GM06990 (cell line): ENCODE data around the gene LAMC2.

Experiments used
- DNase-seq: peaks from one replicate; pipeline ENCODE4 v3.0.0-alpha.2; 2011; ENCODE audit not compliant: insufficient read length; ENCODE audit errors: extremely low read depth
- H3K27me3 ChIP-seq: replicated peaks from 2 replicates; pipeline ENCODE4 v1.6.0; 2011; ENCODE audit warnings: low read length; ENCODE audit not compliant: control insufficient read depth, insufficient read depth
- H3K36me3 ChIP-seq: 2 replicates; pipeline ENCODE4 v1.5.1; 2011; ENCODE audit warnings: low read length; ENCODE audit not compliant: control insufficient read depth, insufficient read depth
- H3K4me3 ChIP-seq: replicated peaks from 2 replicates; pipeline ENCODE4 v1.5.1; 2011; ENCODE audit warnings: low read depth, mild to moderate bottlenecking, control low read depth, low read length
- TF ChIP-seq, protein P1 (sequence below): IDR thresholded peaks from 2 replicates; pipeline ENCODE4 v1.5.1; 2011; ENCODE audit warnings: low read length, control low read depth, mild to moderate bottlenecking, inconsistent platforms; ENCODE audit not compliant: insufficient read depth, poor library complexity, severe bottlenecking

LAMC2 gene

DNA sequence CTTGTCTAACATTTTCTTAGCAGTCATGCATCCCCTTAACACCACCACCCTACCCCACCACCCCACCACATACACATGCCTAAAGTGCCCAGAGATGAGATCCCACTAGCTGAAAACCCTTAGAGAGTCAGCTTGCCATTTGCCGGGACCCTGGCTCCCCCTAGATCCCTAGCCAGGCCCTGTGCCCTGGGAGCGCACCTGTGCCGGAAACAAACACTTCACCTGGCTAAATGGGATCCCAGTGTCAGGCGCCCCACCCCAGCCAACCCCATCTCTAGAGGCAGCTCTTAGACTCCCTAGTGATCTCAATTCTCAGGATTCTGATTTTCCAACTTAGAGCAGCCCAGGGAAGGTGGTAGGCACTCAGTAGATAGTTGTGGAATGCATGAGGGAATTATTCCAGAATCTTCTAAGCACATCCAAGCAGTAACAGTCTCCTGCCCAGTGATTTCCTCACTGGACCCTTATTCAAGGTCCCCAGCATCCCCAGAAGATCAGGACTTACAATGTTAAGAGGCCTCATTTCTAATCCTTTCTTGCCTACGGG lies 105.2 kb downstream of the LAMC2 start:
- DNase-seq = no peak
- TF ChIP-seq, protein P1, sequence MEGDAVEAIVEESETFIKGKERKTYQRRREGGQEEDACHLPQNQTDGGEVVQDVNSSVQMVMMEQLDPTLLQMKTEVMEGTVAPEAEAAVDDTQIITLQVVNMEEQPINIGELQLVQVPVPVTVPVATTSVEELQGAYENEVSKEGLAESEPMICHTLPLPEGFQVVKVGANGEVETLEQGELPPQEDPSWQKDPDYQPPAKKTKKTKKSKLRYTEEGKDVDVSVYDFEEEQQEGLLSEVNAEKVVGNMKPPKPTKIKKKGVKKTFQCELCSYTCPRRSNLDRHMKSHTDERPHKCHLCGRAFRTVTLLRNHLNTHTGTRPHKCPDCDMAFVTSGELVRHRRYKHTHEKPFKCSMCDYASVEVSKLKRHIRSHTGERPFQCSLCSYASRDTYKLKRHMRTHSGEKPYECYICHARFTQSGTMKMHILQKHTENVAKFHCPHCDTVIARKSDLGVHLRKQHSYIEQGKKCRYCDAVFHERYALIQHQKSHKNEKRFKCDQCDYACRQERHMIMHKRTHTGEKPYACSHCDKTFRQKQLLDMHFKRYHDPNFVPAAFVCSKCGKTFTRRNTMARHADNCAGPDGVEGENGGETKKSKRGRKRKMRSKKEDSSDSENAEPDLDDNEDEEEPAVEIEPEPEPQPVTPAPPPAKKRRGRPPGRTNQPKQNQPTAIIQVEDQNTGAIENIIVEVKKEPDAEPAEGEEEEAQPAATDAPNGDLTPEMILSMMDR = no peak

DNA sequence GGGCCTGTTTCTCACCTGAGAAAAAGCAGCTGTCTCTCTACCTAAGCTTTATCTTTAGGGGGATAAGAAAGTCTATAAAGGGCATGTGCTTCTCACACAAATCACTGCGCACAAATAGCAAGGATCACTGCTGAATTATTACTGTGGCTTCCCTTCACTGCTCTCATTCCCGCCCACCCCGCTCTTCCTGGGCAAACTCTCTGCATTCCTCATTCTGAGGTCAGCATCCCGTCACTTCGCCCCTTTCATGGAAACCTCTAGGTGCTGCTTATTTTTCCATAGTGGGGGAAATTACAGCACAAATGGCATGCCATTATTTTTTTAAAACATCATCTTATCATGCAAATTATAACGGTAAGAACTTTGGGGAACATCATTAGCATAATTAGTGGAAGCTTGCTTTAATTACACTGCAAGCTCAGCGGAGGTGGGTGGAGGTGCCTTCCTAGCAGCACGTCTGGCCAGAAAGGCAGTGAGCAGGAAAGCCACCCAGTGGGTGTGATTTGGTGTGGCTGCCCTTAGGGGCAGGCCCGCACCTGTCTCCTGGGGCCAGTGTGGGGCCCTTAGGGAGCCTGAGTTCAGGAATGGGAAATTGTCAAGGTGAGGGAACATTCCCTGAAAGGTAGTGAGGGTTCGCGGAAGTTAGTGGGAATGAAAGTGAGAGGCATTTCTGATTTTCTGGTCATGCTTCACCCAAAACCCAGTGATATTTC lies 105.9 kb downstream of the LAMC2 start:
- Histone ChIP-seq H3K27me3 (no peaks in the 10 kb centered on the region; the same call in 1 of the 2 replicates), H3K36me3 (no peaks in the 10 kb centered on the region), H3K4me3 (no peak overlapping the region)
- DNase-seq = no peak
- TF ChIP-seq, protein P1 = no peak

More for the DNA sequence above, 105.2 kb downstream of the LAMC2 start:
- H3K27me3 ChIP-seq = no peaks in the 10 kb centered on the region; the same call in 1 of the 2 replicates
- H3K36me3 ChIP-seq = no peaks in the 10 kb centered on the region
- H3K4me3 ChIP-seq = no peak overlapping the region

DNA sequence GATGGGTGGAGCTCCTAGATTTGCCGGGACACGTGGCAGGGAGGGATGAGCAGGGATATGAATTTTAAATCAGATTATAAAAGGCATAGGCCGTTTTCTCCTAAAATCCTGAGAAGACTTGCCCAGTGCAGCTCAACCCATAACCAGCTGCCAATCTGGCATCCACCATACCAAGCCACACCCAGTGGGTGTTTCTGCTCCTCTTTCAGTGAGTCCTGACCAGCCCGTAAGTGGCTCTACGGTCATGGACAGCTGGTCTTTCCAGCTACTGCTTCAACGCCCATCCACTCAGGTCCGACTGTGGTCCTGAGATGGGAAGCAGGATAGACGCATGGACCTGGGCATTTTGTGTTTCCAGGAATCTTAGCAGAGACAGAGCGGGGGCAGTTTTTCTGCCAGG lies 107.2 kb downstream of the LAMC2 start:
- TF ChIP-seq, protein P1 = no peak
- Histone ChIP-seq H3K27me3 (no peaks in the 10 kb centered on the region; the same call in 1 of the 2 replicates), H3K36me3 (no peaks in the 10 kb centered on the region), H3K4me3 (no peak overlapping the region)
- no peak for DNase-seq

DNA sequence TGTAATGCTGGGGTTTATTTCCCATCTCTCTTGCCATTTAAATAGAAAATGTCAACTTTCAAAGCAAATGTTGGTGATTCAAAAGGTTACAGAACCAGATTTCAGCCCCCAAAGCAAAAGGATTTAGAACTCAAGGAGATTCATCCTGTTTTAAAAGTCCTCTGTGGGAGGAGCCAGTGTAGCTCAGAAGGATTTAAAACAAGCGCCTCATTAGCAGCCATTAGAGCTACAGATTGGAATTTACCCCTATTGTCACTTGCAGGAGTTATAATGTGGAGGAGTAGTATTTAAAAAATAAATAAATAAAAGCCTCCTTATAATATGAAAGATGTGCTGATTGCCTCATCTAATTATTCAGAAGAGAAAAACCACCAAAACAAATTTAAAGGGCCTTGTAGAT lies 107.8 kb downstream of the LAMC2 start:
- no peak overlapping the region for H3K4me3 ChIP-seq
- no peaks in the 10 kb centered on the region for H3K36me3 ChIP-seq
- DNase-seq = no peak
- no peaks in the 10 kb centered on the region; the same call in 1 of the 2 replicates for H3K27me3 ChIP-seq
- TF ChIP-seq, protein P1 = no peak
